ENCODE measurements around the gene ZBTB7C.

Gene ZBTB7C

DNA sequence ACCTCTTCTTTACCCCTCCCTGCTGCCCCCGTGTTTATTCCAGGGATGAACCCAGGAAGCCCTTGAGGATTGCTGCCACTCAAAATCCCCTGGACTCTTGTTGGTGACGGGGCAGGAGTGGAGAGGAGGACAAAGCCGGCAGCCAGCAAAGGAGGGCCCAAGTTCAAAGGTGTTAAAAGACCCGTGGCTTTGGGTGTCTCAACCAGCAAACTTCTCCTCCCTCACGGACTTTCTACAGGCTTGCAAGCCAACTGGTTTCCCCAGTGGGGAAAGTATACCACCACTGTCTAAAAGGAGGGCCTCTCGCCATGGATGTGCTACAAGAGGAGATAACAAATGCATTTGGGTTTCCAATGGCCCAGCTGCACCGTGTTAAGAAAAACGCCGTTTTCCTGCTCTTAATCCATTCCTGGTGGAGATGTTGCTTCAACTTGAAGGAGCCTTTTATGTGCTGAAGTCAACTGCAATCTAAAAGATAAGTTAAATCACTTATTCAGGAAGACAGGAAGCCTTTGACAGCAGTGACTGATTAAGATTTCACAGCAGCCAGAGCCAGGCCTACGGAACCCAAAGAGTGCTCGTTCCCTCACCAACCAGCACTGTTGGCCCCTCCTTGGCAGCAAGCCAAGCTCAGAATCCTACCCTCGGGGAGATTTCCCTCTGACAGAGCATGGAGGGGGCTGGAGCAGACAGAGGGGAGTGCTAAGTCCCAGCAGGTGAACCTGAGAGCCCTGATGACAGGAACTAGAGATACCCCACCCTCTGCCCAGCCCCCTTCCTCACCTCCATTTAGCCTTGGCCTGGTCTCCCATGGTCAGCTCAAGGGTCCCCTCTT lies 57.8 kb downstream of the ZBTB7C start:
- DNase-seq, result no peak

DNA sequence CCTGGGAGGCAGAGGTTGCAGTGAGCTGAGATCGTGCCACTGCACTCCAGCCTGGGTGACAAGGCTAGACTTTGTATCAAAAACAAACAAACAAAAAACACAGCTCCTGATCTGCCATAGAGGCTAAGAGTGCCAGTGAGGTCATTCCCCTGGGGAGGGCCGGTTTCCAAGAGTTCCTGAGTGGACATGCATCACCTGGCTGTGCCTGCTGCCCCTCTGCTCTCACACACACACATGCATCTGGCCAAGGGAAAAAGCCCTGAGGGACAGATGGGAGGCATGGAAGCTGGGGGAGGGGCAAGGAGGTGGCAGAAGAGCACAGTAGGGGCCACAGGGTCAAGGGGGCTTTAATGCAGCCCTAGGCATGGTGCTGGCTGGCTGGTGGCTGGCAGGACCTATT lies 60.4 kb downstream of the ZBTB7C start:
- DNase-seq, result no peak

DNA sequence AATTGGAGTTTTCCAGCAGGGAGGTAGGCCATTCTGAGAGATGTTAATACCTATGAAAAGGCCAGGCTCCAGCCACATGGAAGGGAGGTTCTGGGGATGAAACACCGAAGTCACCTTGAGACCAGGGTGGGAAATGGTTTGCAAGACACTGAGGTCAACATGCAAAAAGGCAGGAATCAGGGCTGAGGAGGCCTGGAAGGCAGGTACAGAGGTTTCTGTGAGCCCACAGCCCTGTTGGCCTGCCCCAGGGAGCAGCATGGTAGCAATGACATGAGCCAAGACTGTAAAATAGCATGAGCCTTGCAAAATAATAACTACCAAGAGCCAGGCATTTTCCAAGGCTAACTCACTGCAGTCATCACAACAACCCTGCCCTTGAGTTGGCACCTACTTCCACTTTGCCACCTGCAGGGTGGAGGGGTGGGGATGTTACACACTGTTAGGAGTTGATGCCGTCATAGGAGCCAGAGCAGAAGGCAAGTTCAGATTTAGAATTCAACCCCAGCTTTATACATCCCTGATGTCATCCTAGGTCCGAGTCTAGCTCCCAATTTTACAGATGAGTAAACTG lies 61.3 kb downstream of the ZBTB7C start:
- no peak for DNase-seq

DNA sequence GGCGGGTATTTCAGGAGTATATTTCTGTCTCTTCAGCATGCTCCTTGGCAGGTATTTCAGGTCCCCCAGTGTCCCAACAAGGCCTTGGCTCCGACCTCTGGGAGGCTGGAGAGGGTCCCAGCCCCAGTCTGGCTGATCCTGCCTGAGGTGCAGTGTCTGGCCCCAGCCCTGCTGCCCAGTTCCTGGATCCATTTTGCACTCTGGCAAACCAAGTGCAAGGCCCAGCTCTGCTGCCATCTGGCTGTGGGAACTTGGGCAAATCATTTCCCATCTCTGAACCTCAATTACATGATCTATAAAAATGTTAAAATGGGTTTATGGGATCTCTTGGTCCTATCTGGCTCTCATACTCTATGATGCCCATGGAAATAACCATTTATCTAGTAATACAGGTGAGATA lies 63.6 kb downstream of the ZBTB7C start:
- peak; percentile 27 for DNase-seq

GRCh38 chr18:48342581-48342980 lies 66.6 kb downstream of the ZBTB7C start:
- no peak for DNase-seq

DNA sequence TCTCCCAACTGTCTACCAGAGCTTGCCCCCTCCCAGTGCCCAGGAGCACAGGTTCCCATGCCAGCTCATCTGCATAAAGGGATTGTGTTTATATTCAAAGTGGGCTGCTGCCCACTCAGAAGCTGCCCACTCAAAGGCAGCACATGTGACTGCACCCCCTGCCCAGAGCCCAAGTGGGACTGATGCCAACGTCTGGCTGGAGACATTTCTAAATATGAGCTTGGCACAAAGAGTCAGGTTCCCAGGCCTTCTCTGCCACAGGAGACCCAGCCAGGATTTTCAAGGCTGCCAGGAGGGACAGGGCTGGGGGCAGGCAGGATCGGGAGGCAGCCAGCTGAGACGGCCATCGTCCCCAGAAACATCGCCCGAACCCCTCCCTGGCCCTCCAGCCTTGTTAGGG lies 67.1 kb downstream of the ZBTB7C start:
- DNase-seq, result no peak

DNA sequence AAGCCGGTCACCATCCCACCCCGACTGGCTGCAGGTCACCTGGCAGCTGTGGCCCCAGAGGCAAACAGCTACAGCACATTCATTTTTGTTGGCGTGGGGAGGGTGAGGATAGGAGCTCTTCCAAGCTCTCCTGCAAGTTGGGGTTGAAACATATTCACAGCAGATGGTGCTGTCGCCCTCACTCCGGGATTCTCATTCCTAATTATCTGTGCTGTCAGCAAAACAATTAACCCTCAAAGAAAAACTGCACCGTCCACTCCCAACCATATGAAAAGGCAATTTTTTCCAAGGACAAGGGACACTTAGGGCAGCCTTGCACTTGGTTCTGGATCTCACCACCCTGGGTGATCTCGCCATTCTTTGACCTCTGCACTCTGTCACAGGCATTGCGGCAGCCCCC lies 68.6 kb downstream of the ZBTB7C start:
- DNase-seq, result peak; percentile 87

DNA sequence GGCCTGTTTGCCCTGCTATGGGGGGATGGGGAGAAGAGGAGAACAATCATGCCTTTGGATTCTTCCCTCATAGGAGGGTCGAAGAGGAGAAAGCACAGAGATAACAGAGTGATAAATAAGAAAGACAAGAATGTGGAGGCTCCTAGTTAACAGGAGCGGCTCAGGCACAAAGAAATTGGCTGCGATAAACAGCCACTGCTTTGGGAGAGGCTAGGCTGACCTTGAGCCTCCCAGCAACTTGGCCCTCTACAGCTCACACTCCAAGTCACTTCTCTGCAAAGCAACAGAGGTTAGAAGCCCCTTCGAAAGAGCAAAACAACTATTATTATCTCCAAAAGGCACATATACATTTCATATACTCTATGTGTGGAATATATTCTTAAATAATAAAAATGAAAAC lies 69.5 kb downstream of the ZBTB7C start:
- DNase-seq, result no peak

GRCh38 chr18:48338915-48339314 lies 70.3 kb downstream of the ZBTB7C start:
- no peak for DNase-seq

DNA sequence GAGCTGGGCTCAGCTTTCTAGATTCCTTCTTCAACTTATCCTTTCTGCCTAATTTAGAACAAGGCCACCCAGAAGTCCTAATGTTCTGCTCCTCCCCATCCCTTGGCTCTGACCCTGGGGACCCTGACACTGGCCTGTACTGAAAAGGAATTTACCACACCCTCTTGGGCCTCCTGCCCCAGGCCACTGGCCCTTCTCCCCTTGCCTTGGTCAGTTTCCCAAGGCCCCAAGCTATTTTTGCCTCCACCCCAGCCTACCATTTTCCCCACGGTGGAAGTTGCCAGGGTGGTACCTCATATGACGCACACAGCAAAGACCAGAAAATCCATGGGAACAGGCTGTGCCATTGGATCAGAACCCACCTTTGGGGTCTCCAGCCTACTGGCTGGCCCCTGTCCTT lies 72.1 kb downstream of the ZBTB7C start:
- no peak for DNase-seq

DNA sequence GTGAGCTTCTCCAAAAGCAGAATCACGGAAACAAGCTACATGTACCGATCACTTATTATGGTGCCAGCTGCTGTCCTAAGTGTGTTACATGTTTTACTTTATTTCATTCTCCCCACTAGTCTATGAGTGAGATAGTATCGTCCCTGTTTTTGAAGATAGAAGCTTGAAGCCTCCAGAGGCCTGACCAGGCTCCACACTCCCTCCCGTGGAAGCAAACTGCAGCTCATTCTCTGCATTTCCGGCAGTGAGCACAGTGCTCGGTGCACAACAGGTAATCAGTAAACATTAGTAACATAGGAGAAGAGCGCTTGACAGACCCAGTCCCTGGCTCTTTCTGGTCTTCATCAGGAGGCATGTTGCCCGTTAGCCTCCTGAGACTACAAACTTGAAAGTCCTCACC lies 72.9 kb downstream of the ZBTB7C start:
- no peak for DNase-seq

- no peak for DNase-seq
These were observed 73.4 kb downstream of the ZBTB7C start for GRCh38 chr18:48335829-48336228.

- no peak for DNase-seq
These were observed 74.3 kb downstream of the ZBTB7C start for GRCh38 chr18:48334845-48335244.

DNA sequence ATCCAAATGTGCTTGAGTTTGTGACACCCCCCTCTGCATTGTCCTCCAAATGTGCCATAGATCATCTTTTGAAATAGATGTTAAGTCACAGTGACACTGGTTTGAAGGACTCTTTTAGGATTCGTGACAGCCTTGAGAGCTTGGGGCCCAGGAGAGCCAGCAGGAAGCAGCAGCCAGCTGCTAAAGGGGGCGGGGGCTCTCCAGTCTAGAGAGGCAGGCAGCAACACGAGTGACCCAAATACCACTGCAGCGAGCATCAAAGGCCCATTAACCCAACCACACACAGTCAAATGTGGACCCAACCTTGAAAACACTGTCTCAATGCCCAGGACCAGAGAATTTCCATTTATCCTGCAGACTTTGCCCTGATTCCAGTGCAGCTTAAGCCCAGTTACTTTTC lies 75.6 kb downstream of the ZBTB7C start:
- DNase-seq, result peak; percentile 25

- peak; percentile 56 for DNase-seq
These were observed 78.9 kb downstream of the ZBTB7C start for GRCh38 chr18:48330016-48330991.

GRCh38 chr18:48328473-48329210 lies 80.5 kb downstream of the ZBTB7C start:
- DNase-seq, result no peak

- no peak for DNase-seq
These were observed 82.1 kb downstream of the ZBTB7C start for GRCh38 chr18:48326901-48327675.

GRCh38 chr18:48325115-48325665 lies 84.0 kb downstream of the ZBTB7C start:
- no peak for DNase-seq

- DNase-seq, result no peak
These were observed 84.5 kb downstream of the ZBTB7C start for GRCh38 chr18:48324651-48325050.

DNA sequence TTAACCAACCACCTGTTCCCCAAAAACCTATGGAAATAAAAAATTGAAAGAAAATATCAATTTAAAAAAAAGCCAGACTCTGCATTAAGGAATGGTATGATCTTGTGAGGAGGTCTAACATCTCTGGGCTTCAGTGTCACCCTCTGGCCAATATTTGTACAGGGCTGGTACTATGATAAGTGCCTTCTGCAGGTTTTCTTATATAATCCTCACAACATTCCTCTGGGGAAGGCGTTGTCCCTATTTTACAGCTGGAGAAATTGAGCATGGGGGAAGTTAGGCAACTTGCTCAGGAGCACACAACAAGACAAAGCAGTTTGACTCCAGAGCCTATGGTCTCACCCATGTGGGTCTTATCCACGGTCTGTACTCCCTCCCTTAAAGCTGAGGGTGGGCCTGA lies 86.0 kb downstream of the ZBTB7C start:
- DNase-seq, result no peak

- no peak for DNase-seq
These were observed 87.6 kb downstream of the ZBTB7C start for GRCh38 chr18:48321536-48321935.

DNA sequence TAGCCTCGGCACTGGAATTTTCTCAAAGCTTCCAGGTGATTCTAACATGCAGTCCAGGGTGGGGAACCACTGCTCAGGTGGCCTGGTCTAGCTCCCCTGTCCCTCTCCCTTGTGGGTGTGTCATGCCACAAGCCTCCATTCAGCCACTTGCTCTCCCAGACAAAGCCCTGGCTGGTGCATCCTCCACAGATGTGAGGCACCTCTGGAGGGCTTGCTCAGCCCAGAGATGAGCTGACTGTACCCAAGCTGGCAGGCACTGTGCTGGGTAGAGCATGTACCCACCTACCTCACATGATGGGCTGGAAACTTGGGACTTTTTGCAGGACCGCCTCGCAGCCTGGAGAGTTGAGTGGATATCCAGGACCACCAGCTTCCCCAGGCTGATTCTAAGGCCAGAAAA lies 88.1 kb downstream of the ZBTB7C start:
- peak; percentile 41 for DNase-seq

Measured in NCI-H146 (cell line).